ENCODE measurements around the gene ZDHHC4. TPM values are rescaled to one million over a fixed set of nuclear protein-coding genes. Genes with fewer than 3 reads are reported as not detected.
A peak's percentile ranks its signal among the peaks of the same experiment; 100 is the strongest.

ZDHHC4 gene
- total and polyA plus RNA-seq, 2 of the 8 experiments (the other 6 are each of a cell fraction or from before 2014, with no cell fraction given) = 50.2 to 171 TPM

GRCh38 chr7:6558837-6559236, 18.4 kb upstream of the ZDHHC4 start:
- Histone ChIP-seq H3K79me1 (ENCODE audit: low read depth, low read length) (no peaks in the 10 kb centered on the region), H2BK12ac (ENCODE audit: low read depth, low read length) (no peak overlapping the region), H2BK20ac (ENCODE audit: low read length) (no peak overlapping the region), H4K91ac (replicated peaks; ENCODE audit: insufficient read length, low read length) (no peak overlapping the region), H4K20me1 (replicated peaks in 1 of 2; ENCODE audit: control insufficient read depth in 1 of 2, insufficient read depth in 2 of 2, low read length in 2 of 2) (no peaks in the 10 kb centered on the region), H2AFZ (ENCODE audit: low read length) (no peak overlapping the region), H3K4me2 (ENCODE audit: insufficient read depth in 1 of 2, low read depth in 2 of 2, low read length in 2 of 2) (no peak overlapping the region), H3K36me3 (ENCODE audit: control insufficient read depth in 2 of 4, insufficient read depth in 4 of 4, low read length in 3 of 4) (no peaks in the 10 kb centered on the region), H4K8ac (ENCODE audit: extremely low read depth, insufficient read depth, low read length) (no peak overlapping the region), H3K27ac (ENCODE audit: low read depth, low read length) (no peak overlapping the region), H3K23ac (ENCODE audit: insufficient read length) (no peak overlapping the region), H3K27me3 (replicated peaks in 1 of 4; ENCODE audit: control insufficient read depth in 3 of 4, extremely low read depth in 1 of 4, insufficient read depth in 3 of 4, low read length in 3 of 4) (no peaks in the 10 kb centered on the region), H2BK5ac (ENCODE audit: low read depth, low read length) (no peak overlapping the region), H2AK5ac (ENCODE audit: low read depth, low read length) (no peak overlapping the region), H2BK15ac (ENCODE audit: low read length) (no peak overlapping the region), H3K9ac (replicated peaks in 1 of 4; ENCODE audit: extremely low read depth in 1 of 4, low read depth in 3 of 4, low read length in 3 of 4) (no peak overlapping the region), H3K18ac (ENCODE audit: extremely low read depth, low read length) (no peak overlapping the region), H4K5ac (ENCODE audit: insufficient read length, low read depth, low read length) (no peak overlapping the region), H3K79me2 (ENCODE audit: control insufficient read depth in 1 of 2, insufficient read depth in 2 of 2, low read length in 2 of 2) (no peaks in the 10 kb centered on the region), H3K9me3 (ENCODE audit: insufficient read depth in 2 of 2, low read depth in 1 of 2, low read length in 1 of 2) (no peaks in the 10 kb centered on the region), H3K4me3 (ENCODE audit: extremely low read depth in 1 of 4, insufficient read depth in 2 of 4, low read depth in 3 of 4, low read length in 4 of 4) (no peak overlapping the region), H3K23me2 (ENCODE audit: low read depth, low read length) (no peaks in the 10 kb centered on the region; the same call in 1 of the 2 replicates), H3K14ac (ENCODE audit: insufficient read length) (no peak overlapping the region), H3K56ac (replicated peaks; ENCODE audit: insufficient read length, low read depth, low read length) (no peak overlapping the region), H3K4ac (replicated peaks; ENCODE audit: insufficient read length, low read depth, low read length) (no peak overlapping the region), H3K4me1 (replicated peaks in 1 of 4; ENCODE audit: control insufficient read depth in 3 of 4, insufficient read depth in 4 of 4, low read length in 3 of 4) (peaks cover 0 to 3% (median 1%) of the 10 kb centered on the region in 4 experiments; a peak in 3 of 7 replicates), H2BK120ac (replicated peaks; ENCODE audit: low read depth, low read length) (no peak overlapping the region)
- TF ChIP-seq ATF3 (IDR thresholded peaks at IDR 0.05; ENCODE audit: insufficient read depth, low read depth, low read length) (no peak), RNF2 (IDR thresholded peaks at IDR 0.05; ENCODE audit: borderline replicate concordance, low read depth, low read length, missing control alignments, poor library complexity, severe bottlenecking) (no peak), RBBP5 (IDR thresholded peaks at IDR 0.05; ENCODE audit: borderline replicate concordance, low read depth, low read length) (no peak), ASH2L (IDR thresholded peaks at IDR 0.05; ENCODE audit: low read length) (no peak), CTCF (IDR thresholded peaks at IDR 0.05; ENCODE audit: control extremely low read depth in 1 of 3, insufficient read depth in 1 of 3, low read depth in 1 of 3, low read length in 3 of 3) (peak; percentile 24 to 58 (median 56)), RAD21 (IDR thresholded peaks at IDR 0.05 in 1 of 2, conservative IDR thresholded peaks at IDR 0.05 in 1 of 2; ENCODE audit: low read depth in 2 of 2, low read length in 2 of 2) (peak; percentile 39 to 63; a peak in 3 of 4 replicates)
- WGBS, 2 experiments (ENCODE audit: extremely low coverage in 1 of 2, insufficient coverage in 1 of 2, insufficient read length in 1 of 2, insufficient replicate concordance in 2 of 2, low coverage in 1 of 2, low lambda C conversion rate in 2 of 2, missing lambda C conversion rate in 1 of 2) = 71% methylated on average over 5 of the region's 6 CpGs; no CpG with 5 or more reads in 1 of the 2 experiments
- DNase-seq (ENCODE audit: low read depth in 1 of 2, low spot score in 2 of 2) = no peak
- FAIRE-seq = no peak
- ChIA-PET CTCF (ENCODE audit: partially characterized antibody) (interaction anchor here (0.9 to 5.1 kb wide), 14 partner anchors 9 to 52 kb away, joined by 3 to 54 read pairs (median 4); partner anchors contain the start of gene INTS15), POLR2A (ENCODE audit: partially characterized antibody) (interaction anchor here (0.7 to 1.0 kb wide), 3 partner anchors 13 to 49 kb away, joined by 3 read pairs; no protein-coding TSS in a partner anchor)

All from H1 (cell line).